ENCODE measurements around the gene GPR151.

- TF ChIP-seq EZH2 (IDR thresholded peaks at IDR 0.05; ENCODE audit: low read length) (no peak), CTCF (optimal IDR thresholded peaks at IDR 0.05 in 1 of 3, IDR thresholded peaks at IDR 0.05 in 1 of 3, conservative IDR thresholded peaks at IDR 0.05 in 1 of 3; ENCODE audit: extremely low read depth in 1 of 3, insufficient read depth in 2 of 3, low read length in 3 of 3) (no peak)
Observed at GRCh38 chr5:146529984-146530383, 14.0 kb upstream of the GPR151 start.
